Right lobe of liver (tissue), 4 donors: Measurements from ENCODE around the gene NAB2.

Experiments used
- CTCF ChIP-seq, 4 donors: fragments of 200-600 bp in 3 of 4; fragments of 450-650 bp in 1 of 4; IDR thresholded peaks; one replicate each; pipeline versions ENCODE4 v1.5.1 to v1.8.0; 2016 to 2022; ENCODE audit warnings: antibody characterized with exemption in 4 of 4, mild to moderate bottlenecking in 2 of 4
- POLR2A ChIP-seq: fragments of 450-650 bp; IDR thresholded peaks from one replicate; pipeline ENCODE4 v1.6.1; 2017; ENCODE audit warnings: antibody characterized with exemption, mild to moderate bottlenecking
- donor health status: DM: no; HTN: no; CAD: no.
- donor health status: DM: no; HTN: no; CAD: no.
- donor health status: DM: no; HTN: yes; CAD: no.

GRCh38 chr12:57101892-57102695 is 13.2 kb downstream of the NAB2 start:
- TF ChIP-seq POLR2A = peak; percentile 34
- TF ChIP-seq CTCF (IDR thresholded peaks at IDR 0.05) = no peak
